Adipocyte (in vitro differentiated cells): ENCODE measurements around the gene FAM53B.
A peak's percentile ranks its signal among the peaks of the same experiment; 100 is the strongest.

Source experiments
- DNase-seq: peaks from one replicate; pipeline ENCODE4 v3.0.0-alpha.2; 2015; ENCODE audit warnings: low read depth
- H3K27me3 ChIP-seq: replicated peaks from 2 replicates; pipeline ENCODE4 v1.7.0; 2013; ENCODE audit warnings: mild to moderate bottlenecking, low read length, moderate library complexity; ENCODE audit not compliant: control insufficient read depth, insufficient read depth
- H3K36me3 ChIP-seq: 2 replicates; pipeline ENCODE4 v1.7.0; 2013; ENCODE audit warnings: low read length, mild to moderate bottlenecking, moderate library complexity; ENCODE audit not compliant: control insufficient read depth, insufficient read depth, severe bottlenecking
- H3K4me1 ChIP-seq: 2 replicates; pipeline ENCODE4 v1.7.0; 2013; ENCODE audit warnings: mild to moderate bottlenecking, low read length, moderate library complexity; ENCODE audit not compliant: control insufficient read depth, insufficient read depth
- H3K4me3 ChIP-seq: 2 replicates; pipeline ENCODE4 v1.7.0; 2013; ENCODE audit warnings: mild to moderate bottlenecking, low read length, moderate library complexity
- H3K9ac ChIP-seq: 2 replicates; pipeline ENCODE4 v1.7.0; 2013; ENCODE audit warnings: mild to moderate bottlenecking, low read length, moderate library complexity
- H3K9me3 ChIP-seq: 2 replicates; pipeline ENCODE4 v1.7.0; 2013; ENCODE audit warnings: mild to moderate bottlenecking, low read length, moderate library complexity; ENCODE audit not compliant: control insufficient read depth

The FAM53B gene

DNA sequence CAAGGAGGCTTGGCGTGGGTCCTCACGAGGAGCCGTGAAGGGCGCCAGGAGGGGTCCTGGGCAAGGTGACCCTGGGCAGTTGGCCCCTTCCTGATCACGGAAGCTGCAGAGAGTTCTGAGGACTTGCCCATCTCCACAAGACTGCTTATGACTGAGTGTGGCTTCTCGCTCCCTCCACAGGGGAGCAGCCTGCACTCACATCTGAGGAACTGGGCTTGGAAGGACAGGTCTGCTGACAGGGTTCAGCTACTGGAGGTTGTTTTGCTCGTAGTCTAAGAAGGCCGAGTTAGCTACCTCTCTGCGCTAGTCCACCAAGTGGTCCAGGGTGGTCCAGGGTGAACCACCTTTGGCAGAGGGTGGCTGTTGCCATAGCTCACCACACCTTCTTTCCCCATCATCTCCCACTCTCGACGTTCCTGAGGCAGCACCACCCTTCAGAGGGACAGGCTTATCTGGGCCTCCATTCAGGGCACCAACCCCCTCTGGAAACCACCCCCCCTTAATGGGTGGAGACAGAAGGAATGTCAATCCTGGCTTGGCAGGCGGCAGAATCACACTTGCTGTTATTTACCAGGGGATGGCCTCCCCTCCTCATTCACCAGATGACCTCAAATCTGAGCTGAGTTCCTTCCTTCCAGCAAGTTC is 38.2 kb downstream of the FAM53B start:
- DNase-seq: no peak
- peaks cover 8% of the 10 kb centered on the region for H3K36me3 ChIP-seq
- H3K9me3 ChIP-seq: no peaks in the 10 kb centered on the region
- no peak overlapping the region for H3K4me3 ChIP-seq
- H3K9ac ChIP-seq: no peak overlapping the region
- peaks cover 92% of the 10 kb centered on the region for H3K4me1 ChIP-seq
- no peaks in the 10 kb centered on the region for H3K27me3 ChIP-seq

DNA sequence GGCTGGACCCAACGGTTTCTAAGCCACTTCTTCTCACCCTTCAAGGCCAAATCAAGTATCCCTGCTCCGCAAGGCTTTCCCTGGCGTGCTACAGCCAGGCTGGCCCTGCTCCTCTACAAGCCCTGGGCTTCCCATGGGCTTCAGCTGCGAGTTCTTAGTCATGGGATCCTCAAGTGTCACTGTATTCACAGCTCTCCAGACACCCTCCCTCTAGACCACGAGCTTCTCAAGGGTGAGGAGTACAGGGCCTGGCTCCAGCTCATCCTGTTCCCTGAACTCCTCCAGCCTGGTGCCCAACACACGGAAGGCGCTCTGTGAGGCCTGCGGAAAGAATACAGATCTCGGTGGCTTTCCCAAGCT is 38.8 kb downstream of the FAM53B start:
- H3K4me3 ChIP-seq: no peak overlapping the region
- peaks cover 94% of the 10 kb centered on the region for H3K4me1 ChIP-seq
- peaks cover 8% of the 10 kb centered on the region for H3K36me3 ChIP-seq
- no peak for DNase-seq
- no peaks in the 10 kb centered on the region for H3K9me3 ChIP-seq
- H3K27me3 ChIP-seq: no peaks in the 10 kb centered on the region
- H3K9ac ChIP-seq: no peak overlapping the region

DNA sequence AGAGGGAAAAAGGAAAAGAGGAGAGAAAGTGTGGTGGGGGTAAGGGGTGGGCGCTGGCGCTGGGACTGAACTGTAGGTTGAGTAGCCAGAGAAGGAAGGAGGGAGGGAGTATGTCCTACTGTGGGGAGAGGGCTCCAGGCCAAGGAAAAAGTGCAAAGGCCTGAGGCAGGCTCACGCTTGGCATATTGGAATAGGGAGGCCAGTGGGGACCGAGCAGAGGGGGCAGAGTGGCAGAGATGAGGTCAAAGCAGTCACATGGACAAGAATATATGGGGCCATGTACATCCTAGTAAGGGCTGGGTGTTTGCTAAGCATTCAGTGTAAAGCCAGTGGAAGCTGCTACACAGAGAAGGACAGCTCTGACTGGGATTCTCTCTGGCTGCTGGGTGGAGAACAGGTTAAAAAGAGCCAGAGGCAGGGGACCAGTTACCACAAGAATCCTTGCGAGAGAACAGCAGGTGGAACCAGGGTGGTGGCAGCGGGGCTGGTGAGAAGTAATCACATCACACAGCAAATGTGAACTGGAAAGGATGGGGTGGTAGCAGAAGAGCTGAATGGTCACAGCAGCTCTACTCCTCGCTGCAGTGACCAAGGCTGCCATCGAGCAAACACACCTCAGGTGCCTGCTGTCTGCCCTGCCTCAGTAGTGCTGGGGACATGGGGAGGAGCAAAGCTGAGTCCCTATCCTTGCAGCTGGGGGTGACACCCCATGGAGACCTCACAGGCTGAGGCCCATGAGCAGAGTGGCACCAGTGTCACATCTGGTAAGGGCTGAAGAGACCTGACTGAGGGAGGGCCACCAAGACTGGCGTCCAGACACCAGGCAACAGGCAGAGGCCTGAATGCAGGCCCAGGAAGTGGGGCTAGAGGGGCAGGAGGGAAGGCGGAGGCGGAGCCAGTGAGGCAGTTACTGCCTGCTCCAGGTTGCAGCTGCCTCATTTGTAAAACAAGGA is 39.5 kb downstream of the FAM53B start:
- no peaks in the 10 kb centered on the region for H3K9me3 ChIP-seq
- H3K4me1 ChIP-seq: peaks cover 92% of the 10 kb centered on the region
- peaks cover 8% of the 10 kb centered on the region for H3K36me3 ChIP-seq
- peak overlapping the region; percentile 9 for H3K4me3 ChIP-seq
- no peak for DNase-seq
- no peaks in the 10 kb centered on the region for H3K27me3 ChIP-seq
- H3K9ac ChIP-seq: peak overlapping the region; percentile 85

DNA sequence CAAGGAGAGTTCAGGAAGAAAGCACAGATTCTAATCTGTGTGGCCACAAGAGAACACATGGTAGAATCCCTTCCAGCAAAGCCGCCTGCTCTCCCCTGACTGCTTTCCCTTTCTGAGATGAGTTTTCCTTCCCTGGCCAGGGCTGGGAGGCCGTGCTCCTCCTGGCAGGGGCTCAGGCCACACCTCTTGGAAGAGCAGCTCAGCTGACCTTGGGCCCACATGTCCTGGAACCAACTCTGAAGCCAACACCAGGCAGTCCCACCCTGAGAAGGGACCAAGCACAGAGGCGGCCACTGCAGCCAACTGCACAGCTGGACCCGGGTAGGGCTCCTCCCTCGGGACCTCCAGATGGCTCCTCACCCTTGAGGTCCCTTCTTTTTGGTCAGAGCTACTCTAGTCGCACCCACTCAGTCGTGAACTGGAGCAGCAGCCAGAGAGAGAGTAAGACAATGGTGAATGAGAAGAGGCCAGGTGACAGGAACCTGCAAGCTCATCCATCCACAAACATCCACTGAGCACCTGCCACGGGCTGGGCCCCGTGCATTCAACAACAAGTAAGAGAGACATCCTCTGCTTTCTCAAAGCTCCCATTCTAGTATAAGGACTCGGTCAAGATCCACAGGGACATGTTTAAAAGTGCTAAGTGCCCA is 40.3 kb downstream of the FAM53B start:
- Histone ChIP-seq H3K36me3 (peaks cover 8% of the 10 kb centered on the region), H3K9me3 (no peaks in the 10 kb centered on the region), H3K4me1 (peaks cover 84% of the 10 kb centered on the region), H3K27me3 (no peaks in the 10 kb centered on the region), H3K9ac (peak overlapping the region; percentile 85), H3K4me3 (peak overlapping the region; percentile 57)
- DNase-seq: no peak

DNA sequence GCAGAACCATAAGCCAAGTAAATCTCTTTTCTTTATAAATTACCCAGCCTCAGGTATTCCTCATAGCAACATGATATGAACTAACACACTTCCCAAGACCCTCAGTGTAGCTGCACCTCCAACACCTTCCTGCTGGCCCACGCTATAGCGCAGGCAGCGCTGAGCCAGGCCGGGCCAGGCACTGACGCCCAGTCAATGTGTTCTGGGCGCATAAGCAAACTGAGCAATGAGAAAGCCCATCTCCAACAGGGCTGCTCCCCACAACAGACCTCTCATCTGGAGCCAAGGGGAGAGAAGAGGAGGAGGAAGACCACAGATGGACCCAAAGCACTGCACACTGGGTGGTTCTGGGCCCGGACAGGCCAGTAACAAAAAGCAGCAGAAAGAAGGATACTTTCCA is 40.8 kb downstream of the FAM53B start:
- Histone ChIP-seq H3K9me3 (no peaks in the 10 kb centered on the region), H3K4me1 (peaks cover 80% of the 10 kb centered on the region), H3K4me3 (peak overlapping the region; percentile 57), H3K27me3 (no peaks in the 10 kb centered on the region), H3K9ac (peak overlapping the region; percentile 85), H3K36me3 (peaks cover 8% of the 10 kb centered on the region)
- no peak for DNase-seq

DNA sequence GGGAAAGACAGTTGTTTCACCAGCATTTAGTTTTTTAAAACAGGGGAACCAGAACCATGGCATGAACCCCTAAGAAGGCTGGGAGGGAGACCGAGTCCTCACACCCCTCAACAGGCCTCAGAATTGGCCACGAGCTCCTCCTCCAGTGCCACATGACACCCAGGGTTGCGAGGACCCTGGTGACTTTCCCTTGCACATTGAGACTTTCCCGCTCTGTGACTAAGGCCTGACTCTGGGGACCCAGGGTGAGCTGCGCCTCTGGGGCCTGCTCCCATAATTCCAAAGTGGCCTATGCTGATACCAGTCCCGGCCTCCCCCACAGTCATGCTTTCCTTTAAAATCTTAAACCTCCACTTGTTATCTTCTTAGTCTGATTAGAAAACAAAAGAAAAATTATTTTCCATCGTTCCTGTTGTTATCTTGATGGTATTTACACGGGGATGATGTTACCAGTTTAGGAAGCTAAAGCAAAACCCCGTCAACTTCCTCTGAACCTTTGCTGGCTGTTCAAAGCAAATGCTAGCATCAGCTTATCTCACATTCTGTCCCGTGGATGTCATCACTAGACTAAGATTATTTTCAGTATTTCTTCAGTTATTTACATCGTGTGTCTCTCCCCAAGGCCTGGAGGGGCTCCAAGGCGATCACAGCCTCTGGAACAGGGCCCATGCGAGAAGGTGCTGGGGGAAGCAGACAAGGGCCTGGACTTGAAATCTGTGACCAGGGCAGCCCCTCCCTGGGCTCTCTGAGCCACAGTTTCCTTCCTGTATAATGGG is 42.1 kb downstream of the FAM53B start:
- Histone ChIP-seq H3K9ac (peak overlapping the region; percentile 85), H3K36me3 (peaks cover 8% of the 10 kb centered on the region), H3K4me3 (no peak overlapping the region), H3K27me3 (no peaks in the 10 kb centered on the region), H3K9me3 (no peaks in the 10 kb centered on the region), H3K4me1 (peaks cover 66% of the 10 kb centered on the region)
- DNase-seq: no peak

DNA sequence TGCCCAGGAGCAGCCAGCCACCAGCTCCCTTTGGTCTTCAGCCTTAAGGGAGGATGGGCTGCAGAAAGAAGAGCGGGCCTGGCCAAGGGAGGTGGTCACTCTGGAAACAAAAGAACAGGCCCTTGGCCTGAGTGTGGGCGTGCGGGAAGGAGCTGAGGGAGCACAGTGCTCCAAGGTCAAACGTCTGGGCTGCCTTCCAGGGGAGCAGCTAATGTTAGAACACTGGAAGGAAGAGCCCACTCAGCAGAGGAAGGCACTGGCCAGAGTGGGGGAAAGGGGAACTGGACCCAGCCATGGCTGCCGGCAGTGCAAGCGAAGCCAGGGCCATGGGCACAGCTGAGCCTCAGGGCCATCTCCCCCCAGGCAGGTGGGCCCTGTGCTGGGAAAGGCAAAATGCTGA is 42.7 kb downstream of the FAM53B start:
- peaks cover 60% of the 10 kb centered on the region for H3K4me1 ChIP-seq
- H3K9me3 ChIP-seq: no peaks in the 10 kb centered on the region
- no peaks in the 10 kb centered on the region for H3K27me3 ChIP-seq
- H3K36me3 ChIP-seq: peaks cover 7% of the 10 kb centered on the region
- H3K4me3 ChIP-seq: no peak overlapping the region
- DNase-seq: no peak
- peak overlapping the region; percentile 85 for H3K9ac ChIP-seq

DNA sequence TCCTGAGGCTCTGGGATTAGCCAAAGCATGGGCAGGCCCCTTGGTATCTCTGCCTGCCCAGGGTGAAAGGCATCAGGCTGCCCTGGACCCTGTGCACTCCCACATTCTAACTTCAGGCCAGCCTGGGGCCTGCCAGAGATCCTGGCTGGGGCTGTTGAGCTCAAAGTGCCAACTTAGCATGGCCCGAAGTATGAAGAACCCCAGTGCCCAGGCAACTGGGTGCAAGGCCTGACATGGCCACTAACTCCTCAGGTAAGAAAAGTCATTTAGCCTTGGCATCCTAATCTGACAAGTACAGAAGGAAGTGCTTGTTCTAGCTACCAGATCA is 43.2 kb downstream of the FAM53B start:
- Histone ChIP-seq H3K4me3 (no peak overlapping the region), H3K27me3 (no peaks in the 10 kb centered on the region), H3K36me3 (peaks cover 3% of the 10 kb centered on the region), H3K9me3 (no peaks in the 10 kb centered on the region), H3K9ac (peak overlapping the region; percentile 76), H3K4me1 (peaks cover 59% of the 10 kb centered on the region)
- no peak for DNase-seq

DNA sequence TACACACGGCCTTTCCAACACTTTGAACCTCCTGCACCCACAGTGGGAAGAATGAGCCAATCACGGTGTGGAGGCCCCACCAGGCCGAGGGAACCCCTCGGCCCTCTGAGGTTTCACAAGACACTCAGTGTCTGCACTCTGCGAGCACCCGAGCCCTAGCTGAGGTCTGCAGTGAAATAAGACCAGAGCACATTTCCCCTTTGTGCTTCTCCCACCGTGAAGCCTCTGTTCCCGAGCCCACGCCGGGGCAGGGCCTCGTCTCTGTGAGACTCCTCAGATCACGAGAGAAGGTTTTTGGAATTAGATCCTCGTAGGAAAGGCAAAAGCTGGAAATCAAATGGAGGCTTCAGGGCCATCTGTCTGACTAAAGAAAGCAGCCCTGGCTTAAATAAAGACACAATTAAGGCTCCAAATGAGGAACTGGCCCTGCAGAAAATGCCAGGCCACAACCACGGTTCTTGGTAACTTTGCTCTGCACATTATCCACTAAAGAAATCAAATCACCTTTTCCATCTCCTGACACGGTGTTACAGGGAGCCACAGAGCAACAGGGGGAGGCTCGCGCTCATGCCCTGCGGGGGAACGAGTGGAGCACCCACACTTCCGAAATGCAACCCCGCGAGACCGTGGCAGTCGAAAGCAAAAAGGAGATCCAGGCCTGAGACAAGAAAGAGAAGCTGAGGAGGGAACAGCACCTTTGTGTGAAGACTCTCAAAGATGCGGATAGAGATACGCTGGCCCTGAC is 43.7 kb downstream of the FAM53B start:
- peak overlapping the region; percentile 76 for H3K9ac ChIP-seq
- H3K4me1 ChIP-seq: peaks cover 55% of the 10 kb centered on the region
- H3K36me3 ChIP-seq: peaks cover under 1% of the 10 kb centered on the region
- no peaks in the 10 kb centered on the region for H3K27me3 ChIP-seq
- no peak overlapping the region for H3K4me3 ChIP-seq
- H3K9me3 ChIP-seq: no peaks in the 10 kb centered on the region
- no peak for DNase-seq

DNA sequence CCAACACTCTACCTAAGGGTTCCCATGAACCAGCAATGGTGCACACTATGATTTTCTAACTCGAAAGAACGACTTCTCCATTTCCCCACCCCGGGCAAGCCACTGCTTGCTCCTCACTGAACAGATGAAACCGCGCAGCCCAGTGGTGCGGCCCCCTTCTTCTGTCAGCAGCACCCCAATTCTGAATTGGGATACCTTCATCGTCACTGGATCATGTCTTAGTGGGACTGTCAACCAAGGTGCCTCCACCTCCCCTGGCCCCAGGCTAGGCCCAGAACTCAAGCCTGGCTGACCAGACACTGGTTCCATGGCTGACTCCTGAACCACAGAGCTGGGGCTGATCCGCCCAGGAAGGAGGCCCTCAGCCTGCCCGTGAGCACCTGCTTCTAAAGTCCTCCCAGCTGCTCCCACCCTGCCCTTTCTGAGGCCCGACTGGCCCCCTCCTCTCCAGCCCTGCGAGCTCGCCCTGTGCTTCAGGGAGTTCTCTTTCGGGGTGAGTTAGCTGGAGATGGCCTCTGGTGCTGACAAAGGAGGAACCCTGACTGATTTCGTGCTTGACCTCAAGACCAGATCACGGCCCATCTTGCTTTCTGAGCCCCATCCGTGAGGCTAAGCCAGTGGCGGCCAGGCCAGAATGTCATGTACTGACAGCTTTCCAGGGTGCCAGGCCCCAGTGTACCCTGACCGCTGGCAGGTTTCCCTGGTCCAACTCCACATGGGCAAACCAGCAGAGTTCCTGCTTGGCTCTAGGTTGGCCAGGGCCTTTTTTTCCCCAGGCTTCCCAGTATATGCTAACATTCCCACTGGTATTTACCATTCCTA is 44.5 kb downstream of the FAM53B start:
- Histone ChIP-seq H3K36me3 (peaks cover 8% of the 10 kb centered on the region), H3K4me1 (peaks cover 48% of the 10 kb centered on the region), H3K4me3 (no peak overlapping the region), H3K27me3 (no peaks in the 10 kb centered on the region), H3K9ac (peak overlapping the region; percentile 76), H3K9me3 (no peaks in the 10 kb centered on the region)
- DNase-seq: no peak
